GM12878 (cell line): Measurements from ENCODE around the gene TBCK. TPM values are rescaled to one million over a fixed set of nuclear protein-coding genes. Genes with fewer than 3 reads are reported as not detected.

ENCODE experiments used
- ATAC-seq: fragments of 200-7000 bp; cut with Tn5 transposase; 3 replicates; pipeline ENCODE4 v1.9.1; 2020; ENCODE audit warnings: mild to moderate bottlenecking, moderate library complexity
- BruUV-seq: library from RNA; stranded (reverse); fragments of 400-500 nt; replicated peaks from 2 replicates; lab custom pipeline; 2021; lab: Mats Ljungman, UMichigan
- CTCF ChIA-PET: fragments of 300-600 bp; sonication (Branson Sonifier 250); formaldehyde crosslinking; extraction: SDS; loops from one replicate; lab custom pipeline; 2021; ENCODE audit warnings: inconsistent platforms; lab: Yijun Ruan, JAX
- POLR2A ChIA-PET: fragments of 350-600 bp; formaldehyde crosslinking; extraction: SDS; loops from one replicate; lab custom pipeline; 2021; ENCODE audit warnings: inconsistent platforms; lab: Charles Lee
- RAD21 ChIA-PET: fragments of 300-600 bp; sonication (Branson Sonifier 250); formaldehyde crosslinking; loops from one replicate; lab custom pipeline; 2023; ENCODE audit warnings: antibody characterized with exemption; ENCODE audit not compliant: unreplicated experiment; lab: Charles Lee
- SMC1A ChIA-PET: fragments of 300-600 bp; sonication (Branson Sonifier 250); formaldehyde crosslinking; loops from one replicate; lab custom pipeline; 2023; ENCODE audit not compliant: unreplicated experiment, uncharacterized antibody; lab: Charles Lee
- DNase-seq: peaks from one replicate; pipeline ENCODE4 v3.0.0-alpha.2; 2011; ENCODE audit warnings: low read depth, low spot score
- FAIRE-seq: peaks from 3 replicates; lab custom pipeline; 2011; peaks lifted over from hg19 to GRCh38; lab: Jason Lieb, UNC
- H2AFZ ChIP-seq: 2 replicates; pipeline ENCODE4 v1.6.0; 2011; ENCODE audit warnings: low read depth, low read length, control low read depth; ENCODE audit not compliant: control insufficient read depth
- H3K27ac ChIP-seq: 2 replicates; pipeline ENCODE4 v1.5.1; 2011; ENCODE audit warnings: control low read depth; ENCODE audit not compliant: control insufficient read depth, insufficient read depth
- H3K27me3 ChIP-seq, 2 experiments: replicated peaks in 1 of 2; 2 replicates each; pipeline versions ENCODE4 v1.6.0 to v1.6.1; 2011; ENCODE audit warnings: low read length in 1 of 2; ENCODE audit not compliant: control insufficient read depth in 2 of 2, insufficient read depth in 2 of 2
- H3K36me3 ChIP-seq, 2 experiments: 2 replicates each; pipeline ENCODE4 v1.5.1; 2011; ENCODE audit warnings: low read length in 1 of 2; ENCODE audit not compliant: control insufficient read depth in 2 of 2, insufficient read depth in 2 of 2
- H3K4me1 ChIP-seq: 2 replicates; pipeline ENCODE4 v1.6.1; 2011; ENCODE audit warnings: mild to moderate bottlenecking, low read length, moderate library complexity, mixed read lengths; ENCODE audit not compliant: control insufficient read depth, insufficient read depth
- H3K4me2 ChIP-seq: 2 replicates; pipeline ENCODE4 v1.6.0; 2011; ENCODE audit warnings: control low read depth; ENCODE audit not compliant: control insufficient read depth, insufficient read depth
- H3K4me3 ChIP-seq: fragments of 200-600 bp; sonication (generic); 2 replicates; pipeline ENCODE4 v1.5.1; 2016
- H3K79me2 ChIP-seq: 2 replicates; pipeline ENCODE4 v1.6.0; 2011; ENCODE audit warnings: low read length; ENCODE audit not compliant: control insufficient read depth, insufficient read depth
- H3K9ac ChIP-seq: 2 replicates; pipeline ENCODE4 v1.8.0; 2011; ENCODE audit warnings: low read length, control low read depth, mixed read lengths; ENCODE audit not compliant: control insufficient read depth, insufficient read depth
- H3K9me3 ChIP-seq: replicated peaks from 3 replicates; pipeline ENCODE4 v1.5.1; 2011; ENCODE audit warnings: mild to moderate bottlenecking, low read length; ENCODE audit not compliant: control insufficient read depth, insufficient read depth
- H4K20me1 ChIP-seq: 2 replicates; pipeline ENCODE4 v1.6.0; 2011; ENCODE audit not compliant: control insufficient read depth, insufficient read depth
- ATF7 ChIP-seq: fragments of 450-650 bp; IDR thresholded peaks from 2 replicates; pipeline ENCODE4 v1.6.1; 2016; ENCODE audit warnings: low read depth, mild to moderate bottlenecking
- E2F4 ChIP-seq: IDR thresholded peaks from 2 replicates; pipeline ENCODE4 v1.6.1; 2012; ENCODE audit warnings: low read depth, low read length, improper control_type of control experiment
- HDGF ChIP-seq: fragments of 450-650 bp; IDR thresholded peaks from 2 replicates; pipeline ENCODE4 v1.6.1; 2016; ENCODE audit warnings: antibody characterized with exemption
- MEF2B ChIP-seq: fragments of 450-650 bp; IDR thresholded peaks from 2 replicates; pipeline ENCODE4 v1.6.1; 2018; ENCODE audit warnings: mild to moderate bottlenecking, moderate library complexity; ENCODE audit not compliant: partially characterized antibody, poor library complexity, severe bottlenecking
- RB1 ChIP-seq: fragments of 450-650 bp; formaldehyde crosslinking; IDR thresholded peaks from 2 replicates; pipeline ENCODE4 v1.6.1; 2017; ENCODE audit warnings: mild to moderate bottlenecking, borderline replicate concordance
- RBBP5 ChIP-seq: fragments of 200-600 bp; sonication (generic); conservative IDR thresholded peaks from 2 replicates; pipeline ENCODE4 v1.6.1; 2016
- USF2 ChIP-seq: IDR thresholded peaks from 2 replicates; pipeline ENCODE4 v1.6.1; 2011; ENCODE audit warnings: low read depth, low read length, improper control_type of control experiment, borderline replicate concordance
- YY1 ChIP-seq: IDR thresholded peaks from 2 replicates; pipeline ENCODE4 v1.6.1; 2011; ENCODE audit warnings: low read depth, mild to moderate bottlenecking, low read length
- ZNF274 ChIP-seq: IDR thresholded peaks from one replicate; pipeline ENCODE4 v1.8.0; 2011; ENCODE audit not compliant: insufficient read length, insufficient read depth
- WGBS: methylation state at CpG from one replicate; pipeline ENCODE4 v1.1.6; 2016; ENCODE audit warnings: low lambda C conversion rate; ENCODE audit not compliant: insufficient replicate concordance, insufficient coverage; ENCODE audit errors: missing lambda C conversion rate; 5-methylcytosine and 5-hydroxymethylcytosine counted together
- in situ Hi-C: fragments of 300-500 bp; cut with MboI; formaldehyde crosslinking; loops from 9 replicates; pipeline ENCODE4 v1.14.3; 2018; ENCODE audit warnings: mixed read lengths
- intact Hi-C: fragments of 100-400 bp; cut with micrococcal nuclease; formaldehyde crosslinking; loops from one replicate; pipeline ENCODE4 v1.14.2; 2022; ENCODE audit not compliant: unreplicated experiment
- polyA plus RNA-seq, 11 experiments: library from polyadenylated mRNA; depleted of rRNA in 4 of 11; unstranded in 6 of 11; stranded (reverse) in 5 of 11; fragments of >200 nt; fragmentation: Nextera tagmentation in 4 of 11; fragmentation: Illumina TruSeq in 1 of 11; extraction: Ambion mirVana in 4 of 11; extraction: Trizol in 1 of 11; gene quantifications; 1 replicate in 1 of 11; 2 replicates in 10 of 11; pipeline versions ENCODE4 v1.2.1 to v1.2.3, GENCODE V29; 2011 to 2016; ENCODE audit warnings: inconsistent platforms in 2 of 11, missing spikeins in 2 of 11, low read depth in 1 of 11
- total RNA-seq, 4 experiments: library from RNA; depleted of rRNA in 3 of 4; stranded (reverse); fragments of >200 nt in 3 of 4; fragmentation: Illumina TruSeq in 1 of 4; extraction: Trizol in 1 of 4; gene quantifications; 2 replicates each; pipeline versions ENCODE4 v1.2.1 to v1.2.3, GENCODE V29; 2013 to 2021

The TBCK gene
- total and polyA plus RNA-seq, 10 of the 15 experiments (the other 5 are each of a cell fraction or from before 2014, with no cell fraction given): 4.1 to 30.3 (median 20.2) TPM

- TF ChIP-seq RB1 (no peak), RBBP5 (no peak), USF2 (no peak), ZNF274 (no peak), YY1 (no peak), HDGF (no peak), ATF7 (no peak), E2F4 (no peak), MEF2B (no peak)
- ATAC-seq: no peak
- in situ Hi-C loops: no loop called here
Observed at GRCh38 chr4:106062452-106062875, 253.5 kb downstream of the TBCK start.

More at GRCh38 chr4:106062452-106062875, 253.5 kb downstream of the TBCK start:
- Histone ChIP-seq H3K4me2 (no peak overlapping the region), H3K9ac (no peak overlapping the region), H2AFZ (no peak overlapping the region), H4K20me1 (no peaks in the 10 kb centered on the region), H3K79me2 (no peaks in the 10 kb centered on the region), H3K36me3 (no peaks in the 10 kb centered on the region), H3K4me3 (no peak overlapping the region), H3K27ac (no peak overlapping the region), H3K9me3 (no peaks in the 10 kb centered on the region), H3K27me3 (no peaks in the 10 kb centered on the region), H3K4me1 (no peaks in the 10 kb centered on the region)
- ChIA-PET POLR2A (interaction anchor here (0.6 kb wide), 1 partner anchor 78 kb away, joined by 3 read pairs; no protein-coding TSS in a partner anchor), SMC1A (interaction anchor here (1.1 kb wide), 1 partner anchor 19 kb away, joined by 4 read pairs; no protein-coding TSS in a partner anchor), RAD21 (no interaction called here), CTCF (no interaction called here)
- intact Hi-C loops: no loop called here
- WGBS: 100% methylated on average over 1 of the region's 1 CpG
- FAIRE-seq (no peak), DNase-seq (no peak)
- no TSS peak for BruUV-seq
